Measurements from ENCODE around the gene ILDR1.
"Not testable (repeated sequence)": the region's sequence is repeated elsewhere in the genome, so short reads cannot be mapped to it uniquely, and the experiment has no call there.

Gene ILDR1

DNA sequence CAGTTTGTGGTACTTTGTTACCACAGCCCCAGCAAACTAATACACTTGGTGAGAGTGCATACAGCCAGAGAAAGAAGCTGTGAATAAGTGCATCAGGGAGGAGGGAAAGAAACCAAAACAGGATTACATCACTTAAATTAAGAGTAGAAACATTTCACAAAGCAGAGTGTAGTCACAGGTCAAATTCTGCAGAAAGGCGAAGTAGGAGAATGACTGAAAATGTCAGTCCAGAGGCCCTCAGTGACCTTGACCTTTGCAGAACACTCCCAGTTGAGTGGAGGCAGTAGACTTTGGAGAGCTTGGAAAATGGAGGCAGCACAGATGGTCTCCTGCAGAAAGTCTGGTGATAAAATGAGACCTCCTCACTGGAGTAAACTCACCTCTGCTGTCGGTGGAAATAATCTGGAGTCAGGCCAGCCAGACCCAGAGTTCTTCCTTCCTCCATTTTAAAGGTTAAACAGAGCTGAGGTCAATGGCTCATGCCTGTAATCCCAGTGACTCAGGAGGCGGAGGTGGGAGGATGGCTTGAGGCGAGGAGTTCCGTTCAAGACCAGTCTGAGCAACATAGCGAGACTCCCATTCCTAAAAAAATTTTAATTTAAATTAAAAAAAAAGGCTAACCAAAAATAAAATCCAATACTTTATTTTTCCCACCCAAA, 38.1 kb upstream of the ILDR1 start:
- DNase-seq (ENCODE audit: extremely low read depth, low read depth), result no peak
- no peak for TF ChIP-seq CTCF (IDR thresholded peaks at IDR 0.05; ENCODE audit: low read depth, low read length)

DNA sequence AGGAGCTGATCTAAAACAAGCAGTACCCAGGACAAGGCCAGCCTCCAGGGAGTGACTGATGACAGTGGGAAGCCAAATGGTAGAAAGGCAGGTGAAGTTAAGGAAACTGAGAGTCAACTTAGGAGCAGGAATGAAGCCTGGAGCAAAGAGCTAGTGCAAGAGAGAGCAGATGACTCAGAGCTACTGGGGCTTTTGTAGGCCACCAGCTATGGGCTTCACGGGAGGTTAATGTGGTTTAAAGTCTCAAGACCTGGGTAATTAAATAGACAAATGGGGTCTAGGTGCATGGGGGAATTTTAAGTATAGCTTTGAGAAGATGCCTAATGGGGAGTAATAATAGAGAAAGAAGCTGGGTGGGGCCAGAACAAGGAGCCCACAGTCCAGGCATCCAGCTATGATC, 36.2 kb upstream of the ILDR1 start:
- no peak for TF ChIP-seq CTCF (IDR thresholded peaks at IDR 0.05; ENCODE audit: low read depth, low read length)
- DNase-seq (ENCODE audit: extremely low read depth, low read depth), result no peak

GRCh38 chr3:122057671-122058070, 35.6 kb upstream of the ILDR1 start:
- no peak for DNase-seq (ENCODE audit: extremely low read depth, low read depth)
- TF ChIP-seq CTCF (IDR thresholded peaks at IDR 0.05; ENCODE audit: low read depth, low read length), result no peak

DNA sequence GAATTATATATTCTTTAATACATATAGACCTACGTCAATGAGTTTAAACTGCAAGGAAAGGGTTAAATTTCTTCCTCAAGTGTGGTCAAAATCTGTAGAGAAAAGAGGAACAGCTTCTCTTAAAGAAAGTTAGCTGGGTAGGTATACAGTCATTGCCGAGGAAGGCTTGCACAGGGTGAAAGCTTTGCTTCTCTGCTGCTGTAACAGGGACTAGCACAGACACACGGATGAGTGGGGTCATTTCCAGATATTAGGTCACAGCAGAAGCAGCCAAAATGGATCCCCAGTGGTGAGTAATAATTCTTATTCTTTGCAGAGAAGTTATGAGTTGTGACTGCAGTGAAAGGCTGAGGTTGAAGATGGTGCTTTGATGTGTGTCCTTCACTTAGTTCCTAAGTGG, 33.2 kb upstream of the ILDR1 start, which contains the start of gene CD86:
CD86 (plus strand) TSS at position 148 of the 400 bp plus-strand sequence; CDS start at position 276, 128 bp downstream.
- DNase-seq (ENCODE audit: extremely low read depth, low read depth), result no peak
- no peak for TF ChIP-seq CTCF (IDR thresholded peaks at IDR 0.05; ENCODE audit: low read depth, low read length)

DNA sequence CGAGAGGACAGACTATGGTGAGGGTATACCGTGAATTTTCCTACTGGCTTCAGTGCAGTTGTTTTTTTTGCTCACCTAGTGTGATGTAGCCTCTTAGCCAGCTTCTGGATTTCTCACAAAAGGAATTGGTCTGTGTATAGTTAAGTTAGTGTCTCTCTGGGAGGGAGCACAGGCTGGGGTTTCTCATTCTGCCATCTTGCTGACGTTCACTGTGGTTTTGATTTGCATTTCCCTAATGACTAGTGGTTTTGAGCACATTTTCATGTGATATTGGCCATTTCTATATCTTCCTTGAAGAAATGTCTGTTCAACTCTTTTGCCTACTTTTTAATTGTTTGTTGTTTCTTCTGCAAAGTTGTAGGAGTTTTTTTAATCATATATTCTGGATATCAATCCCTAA, 30.9 kb upstream of the ILDR1 start:
- DNase-seq (ENCODE audit: extremely low read depth, low read depth), result no peak
- TF ChIP-seq CTCF (IDR thresholded peaks at IDR 0.05; ENCODE audit: low read depth, low read length), result no peak

DNA sequence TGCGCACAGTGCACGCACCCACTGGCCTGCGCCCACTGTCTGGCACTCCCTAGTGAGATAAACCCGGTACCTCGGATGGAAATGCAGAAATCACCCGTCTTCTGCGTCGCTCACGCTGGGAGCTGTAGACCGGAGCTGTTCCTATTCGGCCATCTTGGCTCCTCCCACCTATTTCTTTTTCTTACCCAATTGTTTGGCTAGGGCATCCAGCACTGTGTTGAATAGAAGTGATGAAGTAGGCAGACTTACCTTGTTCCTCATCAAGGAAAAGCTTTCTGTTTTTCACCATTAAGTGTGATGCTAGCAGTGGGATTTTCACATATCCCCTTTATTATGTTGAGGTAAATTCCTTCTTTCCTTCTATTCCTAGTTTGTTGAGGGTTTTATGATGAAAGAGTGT, 25.7 kb upstream of the ILDR1 start:
- DNase-seq (ENCODE audit: extremely low read depth, low read depth), result not testable (repeated sequence)

- not testable (repeated sequence) for DNase-seq (ENCODE audit: extremely low read depth, low read depth)
Observed at GRCh38 chr3:122047296-122047695, 25.2 kb upstream of the ILDR1 start.

- DNase-seq (ENCODE audit: extremely low read depth, low read depth), result no peak
- TF ChIP-seq CTCF (IDR thresholded peaks at IDR 0.05; ENCODE audit: low read depth, low read length), result no peak
Observed at GRCh38 chr3:122033023-122033422, 11.0 kb upstream of the ILDR1 start.
